GM19240 (cell line): ENCODE measurements around the gene GEMIN5.
A peak's percentile ranks its signal among the peaks of the same experiment; 100 is the strongest.

Experiments used
- DNase-seq: peaks from one replicate; pipeline ENCODE4 v3.0.0; 2011; ENCODE audit warnings: low spot score; ENCODE audit not compliant: insufficient read length

The GEMIN5 gene

DNA sequence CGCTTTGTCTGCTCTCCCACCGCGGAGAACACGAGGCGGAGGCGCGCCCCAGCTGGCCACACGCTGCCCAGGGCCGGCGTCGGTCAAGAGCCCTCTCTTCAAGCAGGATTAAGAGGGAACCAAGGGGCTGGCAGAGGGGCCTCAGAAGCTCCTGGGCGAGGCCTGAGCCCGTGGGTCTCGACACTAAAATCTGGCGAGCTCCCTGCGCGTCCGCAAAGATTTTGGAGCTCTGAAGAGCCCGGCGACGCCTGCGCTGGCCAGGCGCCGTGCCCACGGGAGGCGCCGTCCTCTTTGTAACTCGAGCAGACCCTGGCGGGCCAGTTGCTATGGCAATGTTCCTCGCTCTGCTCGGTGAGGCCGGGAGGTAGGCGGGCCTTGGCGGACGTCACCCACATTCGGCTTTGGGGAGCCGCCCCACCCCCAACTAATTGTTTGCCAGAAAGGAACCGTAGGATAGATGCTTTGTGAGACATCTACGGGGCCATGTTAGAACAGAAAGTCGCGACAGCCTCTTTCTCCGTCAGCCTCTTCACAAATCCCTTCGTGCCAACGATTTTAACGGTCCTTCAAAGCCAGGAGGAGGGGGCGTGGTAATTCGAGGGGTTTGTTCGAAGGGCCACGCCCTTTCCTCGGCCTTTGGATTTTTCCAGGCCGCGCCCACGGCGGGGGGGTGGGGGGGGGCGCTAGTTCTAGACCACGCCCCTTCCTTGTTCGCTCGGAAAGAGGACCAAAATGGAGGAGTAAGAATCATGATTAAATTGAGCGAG lies 80.3 kb downstream of the GEMIN5 start:
- DNase-seq, result peak; percentile 38

DNA sequence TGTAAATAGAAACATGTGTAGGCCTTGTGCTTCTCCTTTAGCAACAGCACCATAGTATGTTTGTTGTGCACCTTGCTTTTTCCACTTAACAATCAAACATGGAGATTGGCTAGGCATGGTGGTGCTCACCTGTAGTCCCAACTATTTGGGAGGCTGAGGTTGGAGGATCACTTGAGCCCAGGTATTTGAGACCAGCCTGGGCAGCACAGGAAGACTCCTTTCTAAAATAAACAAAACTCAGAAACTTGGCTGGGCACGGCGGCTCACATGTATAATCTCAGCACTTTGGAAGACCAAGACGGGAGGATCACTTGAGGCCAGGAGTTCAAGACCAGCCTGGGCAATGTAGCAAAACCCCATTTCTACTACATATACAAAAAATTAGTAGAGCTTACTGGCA lies 86.7 kb downstream of the GEMIN5 start:
- DNase-seq, result no peak

DNA sequence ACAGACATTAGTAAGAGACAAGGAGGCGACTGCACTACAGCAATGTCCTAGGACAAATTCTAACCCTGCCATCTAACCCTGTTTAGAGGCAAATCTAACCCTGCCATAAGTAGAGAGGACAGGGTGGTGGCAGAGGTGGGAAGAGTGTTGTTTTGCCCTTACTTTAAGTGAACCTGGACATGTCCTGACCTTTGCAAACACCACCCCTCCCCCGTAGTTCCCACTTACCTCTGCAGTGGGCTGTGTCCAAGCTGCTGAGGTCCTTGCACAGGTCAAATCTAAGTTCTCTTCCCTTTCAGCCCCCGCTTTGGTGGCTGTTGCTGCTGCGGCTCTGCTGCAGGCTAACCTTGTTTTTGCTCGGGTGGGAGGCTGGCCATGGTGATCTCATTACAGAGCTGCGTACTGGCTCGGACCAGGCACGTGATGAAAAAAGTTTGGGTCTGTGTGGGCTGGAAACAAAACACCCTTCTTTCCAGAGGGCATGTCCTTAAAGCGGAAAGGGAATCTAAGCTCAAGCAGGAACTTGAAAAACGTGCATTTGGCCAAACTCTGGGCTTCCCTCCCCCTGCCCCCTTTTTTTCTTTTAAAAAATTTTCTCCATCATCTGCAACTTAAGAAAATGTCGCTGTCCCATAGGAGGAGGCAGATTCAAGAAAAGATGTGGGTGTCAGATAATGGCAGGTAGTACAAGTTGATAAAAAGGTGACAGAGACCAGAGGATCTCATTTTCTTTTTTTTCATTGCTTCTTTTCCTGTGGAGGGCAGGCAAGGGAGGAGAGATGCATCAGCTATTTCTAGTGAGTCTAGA lies 87.6 kb downstream of the GEMIN5 start, which contains the start of gene FAXDC2:
FAXDC2 (minus strand) TSS at position 349 of the 808 bp plus-strand sequence. CDS start 12,425 bp downstream, outside the sequence.
- no peak for DNase-seq

DNA sequence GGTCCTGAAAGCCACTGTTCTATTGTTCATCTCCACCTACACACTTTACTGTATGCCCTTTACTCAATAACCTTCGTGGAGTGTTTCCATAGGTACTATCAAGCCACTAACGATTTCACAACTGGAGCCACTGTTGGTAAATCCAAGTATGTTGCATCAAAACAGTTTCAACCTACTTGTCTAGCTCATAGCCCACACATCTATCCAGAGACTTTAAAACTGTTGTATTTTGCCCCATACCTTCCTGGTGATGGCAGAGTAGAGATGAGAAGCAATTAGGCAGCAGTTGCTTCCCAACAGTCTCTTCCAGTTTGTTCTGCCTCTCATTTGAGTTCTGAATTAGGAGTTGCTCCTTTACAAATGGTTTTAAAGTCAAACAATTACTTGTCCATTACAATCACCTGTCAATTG lies 88.2 kb downstream of the GEMIN5 start:
- DNase-seq, result no peak

DNA sequence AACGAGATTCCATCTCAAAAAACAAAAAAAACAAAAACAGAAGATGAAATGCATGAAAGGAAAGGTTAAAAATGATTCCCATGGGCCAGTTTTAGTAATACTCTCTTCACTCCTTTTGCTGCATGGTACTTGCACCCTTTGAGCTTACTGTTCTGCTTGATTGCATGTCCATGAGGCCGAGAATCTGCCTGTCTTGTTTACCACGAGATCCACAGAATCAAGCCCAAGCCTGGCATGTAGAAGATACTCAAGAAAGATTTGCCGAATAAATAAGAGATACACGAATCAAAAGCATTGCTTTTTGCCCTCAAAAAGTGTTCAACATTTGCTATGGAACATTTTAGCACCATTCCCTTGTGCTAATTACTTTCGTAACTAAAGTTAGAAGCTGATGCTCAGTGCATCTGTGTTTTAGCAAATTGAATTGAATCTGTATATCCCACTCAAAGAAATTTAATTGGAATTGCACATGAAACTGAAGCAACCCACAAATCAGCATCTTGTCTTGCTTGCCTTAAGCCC lies 88.7 kb downstream of the GEMIN5 start:
- DNase-seq, result no peak

DNA sequence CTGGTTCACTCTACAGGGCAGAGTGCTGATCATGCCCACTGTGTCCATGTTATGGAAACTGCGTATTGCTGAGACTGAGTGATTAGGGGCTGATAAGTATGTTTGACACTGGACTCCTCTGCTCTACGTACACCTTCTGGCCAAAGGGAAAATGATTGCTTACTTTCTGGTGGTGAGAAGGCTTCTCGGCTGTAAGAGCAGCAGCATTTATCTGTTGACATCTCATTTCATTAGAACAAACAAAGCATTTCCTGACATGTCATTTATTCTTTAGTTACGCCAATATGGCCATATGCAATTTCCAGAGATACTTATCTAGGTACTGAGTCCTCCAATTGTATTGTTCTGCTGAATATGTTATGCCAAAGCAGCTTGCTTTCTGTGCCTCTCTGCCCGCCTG lies 93.2 kb downstream of the GEMIN5 start:
- no peak for DNase-seq

DNA sequence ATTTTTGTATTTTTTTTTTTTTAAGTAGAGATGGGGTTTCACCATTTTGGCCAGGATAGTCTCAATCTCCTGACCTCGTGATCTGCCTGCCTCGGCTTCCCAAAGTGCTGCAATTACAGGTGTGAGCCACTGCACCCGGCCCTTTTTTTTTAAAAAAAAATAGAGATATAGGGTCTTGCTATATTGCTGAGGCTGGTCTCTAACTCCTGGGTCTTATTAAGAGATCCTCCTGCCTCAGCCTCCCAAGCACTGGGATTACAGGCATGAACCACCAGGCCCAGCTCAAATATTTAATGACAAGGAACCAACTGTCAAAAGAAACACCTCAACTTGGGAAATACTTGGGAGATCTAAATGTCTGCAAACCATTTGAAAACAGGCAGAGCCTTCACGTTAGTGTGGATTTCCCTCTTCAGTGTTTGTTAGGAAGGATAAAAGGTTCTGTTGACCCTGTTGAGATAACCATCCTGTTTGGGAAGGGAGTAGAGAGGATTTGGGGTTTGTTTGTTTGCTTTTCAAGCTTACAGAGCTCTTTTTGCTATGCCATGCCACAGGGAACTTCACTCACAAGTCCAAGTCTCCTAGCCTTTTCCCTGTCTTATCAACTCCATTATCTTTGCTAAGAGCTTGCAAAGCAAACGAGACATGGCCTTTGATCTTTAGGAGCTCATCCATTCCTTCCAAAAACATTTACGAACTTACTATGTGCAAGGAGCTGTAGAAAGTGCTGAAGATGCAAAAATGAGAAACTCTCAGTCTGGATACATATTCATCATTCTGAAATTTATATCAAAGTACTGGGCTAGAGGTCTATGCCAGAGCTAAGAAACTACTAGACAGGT lies 95.1 kb downstream of the GEMIN5 start:
- no peak for DNase-seq

DNA sequence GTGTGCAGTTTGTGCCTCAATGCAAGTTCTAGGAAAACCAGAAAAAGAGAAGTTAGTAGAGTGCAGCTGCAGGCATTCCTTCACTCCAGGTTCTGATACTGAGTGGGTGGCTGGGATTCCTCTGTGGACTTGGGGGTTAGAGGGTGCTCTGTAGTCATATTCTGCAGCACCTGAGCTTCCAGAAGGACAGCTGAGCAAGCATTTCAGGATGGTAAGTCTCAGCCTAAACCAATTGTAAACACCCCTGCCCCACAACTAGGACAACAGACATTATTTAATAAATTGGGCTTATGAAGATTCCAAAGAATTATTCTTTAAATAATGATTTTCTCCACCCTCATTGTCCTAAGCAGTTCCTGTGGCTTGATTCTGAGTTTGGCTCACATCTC lies 96.7 kb downstream of the GEMIN5 start:
- no peak for DNase-seq

DNA sequence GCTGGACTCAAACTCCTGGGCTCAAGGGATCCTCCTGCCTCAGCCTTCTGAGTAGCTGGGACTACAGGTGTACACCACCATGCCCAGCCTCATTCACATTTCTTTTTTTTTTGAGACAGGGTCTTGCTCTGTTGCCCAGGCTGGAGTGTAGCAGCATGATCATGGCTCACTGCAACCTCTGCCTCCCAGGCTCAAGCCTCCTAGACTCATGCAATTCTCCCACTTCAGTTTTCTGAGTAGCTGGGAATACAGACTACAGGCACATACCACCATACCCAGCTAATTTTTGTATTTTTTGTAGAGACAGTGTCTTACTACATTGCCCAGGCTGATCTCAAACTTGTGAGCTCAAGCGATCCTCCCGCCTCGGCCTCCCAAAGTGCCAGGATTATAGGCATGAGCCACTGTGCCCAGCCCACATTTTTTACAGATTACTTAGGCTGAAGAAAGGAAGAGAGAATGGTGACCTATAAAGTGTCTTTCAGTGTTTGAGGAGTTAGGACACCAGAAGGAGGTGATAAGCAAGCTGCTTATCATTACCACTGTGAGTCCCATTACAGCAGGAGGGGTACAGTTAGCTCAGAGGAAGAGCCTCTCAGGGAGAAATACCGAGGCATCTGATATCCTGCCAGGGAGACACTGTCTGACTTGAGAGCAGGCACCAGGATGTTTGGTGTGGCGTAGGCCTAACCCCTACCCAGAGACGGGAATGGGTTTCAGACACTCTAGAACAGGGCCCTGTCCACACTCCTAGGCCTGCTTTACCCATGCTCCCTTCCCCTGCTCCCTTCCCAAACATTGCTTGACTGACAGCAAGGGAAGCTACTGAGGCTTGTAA lies 97.4 kb downstream of the GEMIN5 start:
- DNase-seq, result no peak
